SK-N-SH (cell line): Measurements from ENCODE around the gene HOXA6. TPM values are rescaled to one million over a fixed set of nuclear protein-coding genes. Genes with fewer than 3 reads are reported as not detected.

ENCODE experiments used
- CTCF ChIA-PET: fragments of 300-600, 350-600 bp; formaldehyde crosslinking; extraction: SDS; loops from one replicate; lab custom pipeline; 2021; lab: Yijun Ruan, JAX
- POLR2A ChIA-PET: fragments of 350-600 bp; sonication (Branson Sonifier 250); formaldehyde crosslinking; extraction: SDS; loops from one replicate; lab custom pipeline; 2020; ENCODE audit warnings: antibody characterized with exemption, inconsistent platforms; lab: Yijun Ruan, JAX
- DNase-seq: peaks from one replicate; pipeline ENCODE4 v3.0.0; 2012
- H2AFZ ChIP-seq: fragments of 200-600 bp; sonication (generic); 2 replicates; pipeline ENCODE4 v1.8.1; 2016; ENCODE audit warnings: antibody characterized with exemption, mild to moderate bottlenecking, low read depth
- H3F3A ChIP-seq: fragments of 200-600 bp; sonication (generic); replicated peaks from 2 replicates; pipeline ENCODE3; 2016; ENCODE audit warnings: antibody characterized with exemption, mild to moderate bottlenecking; ENCODE audit not compliant: insufficient read depth
- H3K27ac ChIP-seq, 2 experiments: fragments of 200-500 bp in 1 of 2; fragments of 200-600 bp in 1 of 2; sonication (Bioruptor generic) in 1 of 2; sonication (generic), shearing (Covaris generic) in 1 of 2; 2 replicates each; pipeline versions ENCODE4 v1.5.1 to v1.6.1; 2014 to 2016; ENCODE audit warnings: low read depth in 2 of 2, inconsistent platforms in 1 of 2, low read length in 1 of 2, mild to moderate bottlenecking in 1 of 2, mixed read lengths in 1 of 2
- H3K27me3 ChIP-seq: fragments of 200-600 bp; sonication (generic), shearing (Covaris generic); 2 replicates; pipeline ENCODE4 v1.6.1; 2016; ENCODE audit warnings: mixed run types; ENCODE audit not compliant: insufficient read depth
- H3K36me3 ChIP-seq, 2 experiments: fragments of 200-500 bp in 1 of 2; fragments of 200-600 bp in 1 of 2; sonication (Bioruptor generic) in 1 of 2; sonication (generic) in 1 of 2; replicated peaks in 1 of 2; 2 replicates each; pipeline versions ENCODE3 to v1.5.1; 2014 to 2016; ENCODE audit warnings: low read length in 1 of 2, mild to moderate bottlenecking in 1 of 2; ENCODE audit not compliant: insufficient read depth in 2 of 2, control insufficient read depth in 1 of 2
- H3K4me1 ChIP-seq, 2 experiments: fragments of 200-500 bp in 1 of 2; fragments of 200-600 bp in 1 of 2; sonication (Bioruptor generic) in 1 of 2; sonication (generic), shearing (Covaris generic) in 1 of 2; 2 replicates each; pipeline versions ENCODE4 v1.5.1 to v1.6.1; 2014 to 2016; ENCODE audit warnings: low read depth in 1 of 2, low read length in 1 of 2, mixed run types in 1 of 2; ENCODE audit not compliant: insufficient read depth in 2 of 2, control insufficient read depth in 1 of 2
- H3K4me2 ChIP-seq: fragments of 200-600 bp; sonication (generic), shearing (Covaris generic); 2 replicates; pipeline ENCODE4 v1.6.1; 2017; ENCODE audit warnings: mixed run types
- H3K4me3 ChIP-seq, 2 experiments: fragments of 200-500 bp in 1 of 2; fragments of 200-600 bp in 1 of 2; sonication (Bioruptor generic) in 1 of 2; sonication (generic), shearing (Covaris generic) in 1 of 2; 2 replicates each; pipeline versions ENCODE4 v1.5.1 to v1.8.1; 2014 to 2016; ENCODE audit warnings: low read depth in 2 of 2, inconsistent platforms in 1 of 2, low read length in 1 of 2, mild to moderate bottlenecking in 1 of 2, mixed read lengths in 1 of 2, moderate library complexity in 1 of 2
- H3K79me2 ChIP-seq: fragments of 200-600 bp; sonication (generic); 2 replicates; pipeline ENCODE4 v1.8.1; 2017; ENCODE audit warnings: mild to moderate bottlenecking; ENCODE audit not compliant: insufficient read depth
- H3K9ac ChIP-seq: fragments of 200-600 bp; sonication (generic); 2 replicates; pipeline ENCODE4 v1.6.1; 2017; ENCODE audit warnings: mixed run types
- H3K9me2 ChIP-seq: fragments of 200-600 bp; sonication (generic); 2 replicates; pipeline ENCODE4 v1.6.1; 2017; ENCODE audit warnings: mixed run types
- H3K9me3 ChIP-seq: fragments of 200-600 bp; sonication (generic); 2 replicates; pipeline ENCODE4 v1.6.1; 2017; ENCODE audit warnings: mixed run types, mild to moderate bottlenecking, moderate library complexity
- H4K20me1 ChIP-seq: fragments of 200-600 bp; sonication (generic); 2 replicates; pipeline ENCODE4 v1.6.1; 2017; ENCODE audit warnings: mild to moderate bottlenecking, mixed run types; ENCODE audit not compliant: insufficient read depth
- ELF1 ChIP-seq: IDR thresholded peaks from 2 replicates; pipeline ENCODE4 v1.4.0; 2012
- EZH2phosphoT487 ChIP-seq: fragments of 200-600 bp; sonication (generic); IDR thresholded peaks from 2 replicates; pipeline ENCODE4 v1.6.1; 2017; ENCODE audit warnings: low read depth, mixed run types, mild to moderate bottlenecking, antibody characterized with exemption, moderate library complexity, borderline replicate concordance
- FOXJ3 ChIP-seq: sonication (generic); formaldehyde crosslinking; IDR thresholded peaks from 2 replicates; pipeline ENCODE4 v1.5.1; 2020; ENCODE audit warnings: mild to moderate bottlenecking, missing genetic modification reagents
- JUND ChIP-seq: IDR thresholded peaks from 2 replicates; pipeline ENCODE4 v1.4.0; 2012
- MXI1 ChIP-seq: IDR thresholded peaks from 2 replicates; pipeline ENCODE4 v1.6.1; 2012; ENCODE audit warnings: mild to moderate bottlenecking, low read depth, low read length, improper control_type of control experiment
- NFIC ChIP-seq: IDR thresholded peaks from 2 replicates; pipeline ENCODE4 v1.4.0; 2012; ENCODE audit warnings: borderline replicate concordance
- NRF1 ChIP-seq: IDR thresholded peaks from 2 replicates; pipeline ENCODE4 v1.6.1; 2012; ENCODE audit warnings: low read depth, mild to moderate bottlenecking, low read length
- RAD21 ChIP-seq: IDR thresholded peaks from 2 replicates; pipeline ENCODE4 v1.6.1; 2012; ENCODE audit warnings: mild to moderate bottlenecking, low read length
- RFX5 ChIP-seq: IDR thresholded peaks from 2 replicates; pipeline ENCODE4 v1.6.1; 2012; ENCODE audit warnings: mild to moderate bottlenecking, improper control_type of control experiment, low read length
- SMC3 ChIP-seq: IDR thresholded peaks from 2 replicates; pipeline ENCODE4 v1.6.1; 2012; ENCODE audit warnings: low read depth, low read length, improper control_type of control experiment
- TCF12 ChIP-seq: IDR thresholded peaks from 2 replicates; pipeline ENCODE4 v1.4.0; 2012
- YY1 ChIP-seq: IDR thresholded peaks from 2 replicates; pipeline ENCODE4 v1.4.0; 2012; ENCODE audit warnings: low read depth, mild to moderate bottlenecking
- WGBS: methylation state at CpG from one replicate; pipeline ENCODE4 v1.1.6; 2017; ENCODE audit warnings: low lambda C conversion rate; 5-methylcytosine and 5-hydroxymethylcytosine counted together
- polyA plus RNA-seq, 3 experiments: library from polyadenylated mRNA; depleted of rRNA; stranded (reverse); fragments of >200 nt; gene quantifications; 2 replicates each; pipeline ENCODE4 v1.2.3, GENCODE V29; 2012
- TF ChIP-seq, protein P1 (sequence below): fragments of 200-600 bp; sonication (generic); IDR thresholded peaks from 2 replicates; pipeline ENCODE4 v1.6.1; 2017; ENCODE audit warnings: antibody characterized with exemption, mild to moderate bottlenecking, moderate library complexity
- TF ChIP-seq, protein P2 (sequence below): IDR thresholded peaks from 2 replicates; pipeline ENCODE4 v1.4.0; 2012; ENCODE audit warnings: low read depth
- TF ChIP-seq, protein P3 (sequence below): IDR thresholded peaks from 2 replicates; pipeline ENCODE4 v1.4.0; 2012; ENCODE audit warnings: low read depth, borderline replicate concordance

HOXA6 gene
- polyA plus RNA-seq, 1 of the 3 experiments (the other 2 are of a cell fraction), result not detected

DNA sequence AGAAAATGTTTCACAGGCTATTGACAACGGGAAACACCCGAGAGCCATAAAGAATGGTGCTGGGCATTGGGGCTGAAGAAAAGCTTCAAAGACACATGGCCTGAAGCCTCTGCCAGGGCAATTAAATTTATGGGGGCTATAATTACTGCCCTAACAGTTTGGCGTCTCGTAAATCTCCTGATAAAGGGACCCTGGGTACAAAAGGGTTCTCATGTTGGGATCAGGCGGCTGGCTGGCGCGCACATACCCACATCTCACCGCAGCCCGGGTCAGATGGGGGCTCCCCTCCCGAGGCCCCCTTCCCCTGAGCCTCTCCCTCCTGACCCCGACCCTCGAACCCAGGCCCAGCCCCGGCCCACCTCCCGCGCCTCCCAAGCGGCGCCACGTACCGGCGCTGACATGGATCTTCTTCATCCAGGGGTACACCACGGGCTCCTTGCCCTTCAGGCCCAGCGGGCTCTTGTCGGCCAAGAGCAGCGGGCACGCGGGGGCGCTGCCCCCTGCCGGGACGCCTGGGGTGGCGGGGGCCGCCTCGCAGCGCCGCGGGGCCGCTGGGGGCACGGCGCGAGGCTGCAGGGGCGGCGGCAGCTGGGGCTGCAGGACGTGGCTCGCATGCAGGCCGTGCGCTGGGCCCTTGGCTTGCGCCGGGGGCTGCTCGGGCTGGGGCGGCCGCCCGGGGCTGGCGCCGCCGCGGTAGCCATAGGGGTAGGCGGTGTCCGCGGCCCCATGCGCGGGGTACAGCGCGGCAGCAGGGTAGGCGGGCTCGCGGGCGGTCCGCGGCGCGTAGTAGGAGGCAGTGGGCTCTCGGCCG is 17.6 kb downstream of the HOXA6 start:
- DNase-seq, result no peak
- Histone ChIP-seq H3K4me3 (no peak overlapping the region; a peak in 1 of 4 replicates), H3K36me3 (no peaks in the 10 kb centered on the region), H3K9me3 (no peaks in the 10 kb centered on the region), H3K4me1 (peaks cover 0 to 4% of the 10 kb centered on the region in 2 experiments; a peak in 1 of 4 replicates), H4K20me1 (no peaks in the 10 kb centered on the region), H3K27ac (no peak overlapping the region), H3K79me2 (no peaks in the 10 kb centered on the region), H3K27me3 (peaks cover 88% of the 10 kb centered on the region), H3K9me2 (no peaks in the 10 kb centered on the region), H3K4me2 (no peak overlapping the region), H2AFZ (no peak overlapping the region), H3K9ac (no peak overlapping the region), H3F3A (no peaks in the 10 kb centered on the region)
- 18% methylated on average over 24 of the region's 72 CpGs for WGBS
- POLR2A ChIA-PET, result no interaction called here
- CTCF ChIA-PET, result interaction anchor here (1.0 to 5.8 kb wide), 3 partner anchors 14 to 16 kb away, joined by 3 to 36 read pairs (median 4); partner anchors contain the start of gene HOXA5
- TF ChIP-seq, protein P1, sequence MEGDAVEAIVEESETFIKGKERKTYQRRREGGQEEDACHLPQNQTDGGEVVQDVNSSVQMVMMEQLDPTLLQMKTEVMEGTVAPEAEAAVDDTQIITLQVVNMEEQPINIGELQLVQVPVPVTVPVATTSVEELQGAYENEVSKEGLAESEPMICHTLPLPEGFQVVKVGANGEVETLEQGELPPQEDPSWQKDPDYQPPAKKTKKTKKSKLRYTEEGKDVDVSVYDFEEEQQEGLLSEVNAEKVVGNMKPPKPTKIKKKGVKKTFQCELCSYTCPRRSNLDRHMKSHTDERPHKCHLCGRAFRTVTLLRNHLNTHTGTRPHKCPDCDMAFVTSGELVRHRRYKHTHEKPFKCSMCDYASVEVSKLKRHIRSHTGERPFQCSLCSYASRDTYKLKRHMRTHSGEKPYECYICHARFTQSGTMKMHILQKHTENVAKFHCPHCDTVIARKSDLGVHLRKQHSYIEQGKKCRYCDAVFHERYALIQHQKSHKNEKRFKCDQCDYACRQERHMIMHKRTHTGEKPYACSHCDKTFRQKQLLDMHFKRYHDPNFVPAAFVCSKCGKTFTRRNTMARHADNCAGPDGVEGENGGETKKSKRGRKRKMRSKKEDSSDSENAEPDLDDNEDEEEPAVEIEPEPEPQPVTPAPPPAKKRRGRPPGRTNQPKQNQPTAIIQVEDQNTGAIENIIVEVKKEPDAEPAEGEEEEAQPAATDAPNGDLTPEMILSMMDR, result no peak
- TF ChIP-seq, protein P2, sequence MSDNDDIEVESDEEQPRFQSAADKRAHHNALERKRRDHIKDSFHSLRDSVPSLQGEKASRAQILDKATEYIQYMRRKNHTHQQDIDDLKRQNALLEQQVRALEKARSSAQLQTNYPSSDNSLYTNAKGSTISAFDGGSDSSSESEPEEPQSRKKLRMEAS, result no peak
- TF ChIP-seq JUND (no peak), RAD21 (no peak), TCF12 (no peak), FOXJ3 (no peak), RFX5 (no peak), MXI1 (no peak), ELF1 (no peak), NFIC (no peak)
- TF ChIP-seq, protein P3, sequence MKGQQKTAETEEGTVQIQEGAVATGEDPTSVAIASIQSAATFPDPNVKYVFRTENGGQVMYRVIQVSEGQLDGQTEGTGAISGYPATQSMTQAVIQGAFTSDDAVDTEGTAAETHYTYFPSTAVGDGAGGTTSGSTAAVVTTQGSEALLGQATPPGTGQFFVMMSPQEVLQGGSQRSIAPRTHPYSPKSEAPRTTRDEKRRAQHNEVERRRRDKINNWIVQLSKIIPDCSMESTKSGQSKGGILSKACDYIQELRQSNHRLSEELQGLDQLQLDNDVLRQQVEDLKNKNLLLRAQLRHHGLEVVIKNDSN, result no peak

DNA sequence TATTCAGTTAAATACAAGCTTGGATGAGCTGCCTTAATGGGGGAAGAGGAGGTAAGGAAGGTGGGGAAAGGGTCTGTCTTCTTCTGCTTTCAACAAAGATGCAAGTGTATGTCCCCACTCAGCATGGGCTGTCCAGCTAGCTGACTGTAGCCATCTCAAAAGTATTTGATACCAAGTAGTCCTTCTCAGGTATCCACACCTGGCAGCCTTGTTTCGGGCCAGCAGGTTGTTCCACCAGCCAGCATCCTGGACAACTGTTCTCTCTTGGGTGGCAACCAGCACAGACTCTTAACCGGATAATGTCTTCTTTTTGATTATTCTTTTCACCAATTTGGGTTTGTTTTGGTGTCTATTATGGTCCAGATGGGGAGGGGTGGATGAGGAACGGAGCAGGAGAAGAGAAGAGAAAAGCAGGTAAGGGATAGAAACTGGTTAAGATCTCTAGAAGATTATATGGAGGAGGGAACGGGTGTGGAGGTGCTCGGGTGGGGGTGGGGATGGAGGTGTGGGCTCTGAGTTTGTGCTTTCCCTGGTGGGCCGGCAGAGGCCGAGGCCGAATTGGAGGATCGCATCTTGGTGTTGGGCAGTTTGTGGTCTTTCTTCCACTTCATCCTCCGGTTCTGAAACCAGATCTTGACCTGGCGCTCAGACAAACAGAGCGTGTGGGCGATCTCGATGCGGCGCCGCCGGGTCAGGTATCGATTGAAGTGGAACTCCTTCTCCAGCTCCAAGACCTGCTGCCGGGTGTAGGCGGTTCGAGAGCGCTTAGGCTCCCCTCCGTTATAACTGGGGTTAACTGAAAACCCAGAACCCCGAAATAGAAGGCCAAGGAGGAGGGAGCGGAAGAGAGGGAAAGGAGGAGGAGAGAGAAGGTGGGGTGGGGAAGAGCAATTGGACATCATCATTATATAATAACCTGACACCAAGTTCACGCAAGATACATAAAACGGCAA is 18.5 kb downstream of the HOXA6 start:
- Histone ChIP-seq H3K9me3 (no peaks in the 10 kb centered on the region), H2AFZ (no peak overlapping the region), H3K4me2 (no peak overlapping the region), H3K4me3 (no peak overlapping the region), H3K27ac (no peak overlapping the region), H4K20me1 (no peaks in the 10 kb centered on the region), H3K27me3 (peaks cover 88% of the 10 kb centered on the region), H3K9ac (no peak overlapping the region), H3K36me3 (no peaks in the 10 kb centered on the region), H3K9me2 (no peaks in the 10 kb centered on the region), H3K4me1 (peaks cover 0 to 4% of the 10 kb centered on the region in 2 experiments; a peak in 1 of 4 replicates), H3K79me2 (no peaks in the 10 kb centered on the region), H3F3A (no peaks in the 10 kb centered on the region)
- TF ChIP-seq SMC3 (no peak), YY1 (no peak), NRF1 (no peak), EZH2phosphoT487 (no peak), RAD21 (no peak)
- TF ChIP-seq, protein P2, result no peak
- CTCF ChIA-PET, result interaction anchor here (1.2 to 3.4 kb wide), 2 partner anchors 33 to 449 kb away, joined by 3 to 18 read pairs; no protein-coding TSS in a partner anchor
- DNase-seq, result no peak
- POLR2A ChIA-PET, result no interaction called here
- 40% methylated on average over 28 of the region's 28 CpGs for WGBS
